Lower leg skin (tissue), 4 donors: ENCODE results near the gene NCKAP5. TPM values are rescaled to one million over a fixed set of nuclear protein-coding genes. Genes with fewer than 3 reads are reported as not detected.

Experiments
- DNase-seq, 2 donors: peaks; one replicate each; pipeline ENCODE4 v3.0.0-alpha.2; 2019; ENCODE audit warnings: low spot score in 2 of 2
- H3K4me3 ChIP-seq: fragments of 200-600 bp; sonication (generic); 2 replicates; pipeline ENCODE4 v1.5.1; 2017; ENCODE audit warnings: mild to moderate bottlenecking, low read depth; ENCODE audit not compliant: poor library complexity, severe bottlenecking
- CTCF ChIP-seq, 3 donors: fragments of 450-650 bp; IDR thresholded peaks; one replicate each; pipeline ENCODE4 v1.5.1; 2016; ENCODE audit warnings: antibody characterized with exemption in 3 of 3, mild to moderate bottlenecking in 3 of 3, moderate library complexity in 2 of 3
- POLR2A ChIP-seq, 2 donors: fragments of 450-650 bp; IDR thresholded peaks; one replicate each; pipeline ENCODE4 v1.6.1; 2016 to 2017; ENCODE audit warnings: antibody characterized with exemption in 2 of 2, mild to moderate bottlenecking in 1 of 2, moderate library complexity in 1 of 2
- WGBS, 2 donors: methylation state at CpG; one replicate each; pipeline ENCODE4 v1.1.5; 2018; 5-methylcytosine and 5-hydroxymethylcytosine counted together
- intact Hi-C: fragments of 100-400 bp; cut with DNase I; formaldehyde crosslinking; loops from one replicate; pipeline ENCODE4 v1.15.0; 2023; ENCODE audit warnings: low total_unique reads
- total RNA-seq, 4 donors: library from RNA; depleted of rRNA; stranded (reverse); fragments of >200 nt; gene quantifications; one replicate each; pipeline ENCODE4 v1.1.0, GENCODE V29; 2016

The NCKAP5 gene
- total RNA-seq, 4 donors from 2014 or later, result 2.0 to 5.1 (median 3.6) TPM

- DNase-seq, result no peak
- WGBS, 2 donors, result 94% methylated on average over 6 of the region's 6 CpGs
- TF ChIP-seq POLR2A (IDR thresholded peaks at IDR 0.05) (no peak), CTCF (IDR thresholded peaks at IDR 0.05) (no peak)
- H3K4me3 ChIP-seq, result no peak overlapping the region
- intact Hi-C loops, result no loop called here
Observed at GRCh38 chr2:133086176-133086575, 482.1 kb downstream of the NCKAP5 start.

GRCh38 chr2:133085646-133086045 lies 482.6 kb downstream of the NCKAP5 start:
- intact Hi-C loops, result no loop called here
- no peak for DNase-seq
- H3K4me3 ChIP-seq, result no peak overlapping the region
- TF ChIP-seq CTCF (IDR thresholded peaks at IDR 0.05), result no peak
- TF ChIP-seq POLR2A (IDR thresholded peaks at IDR 0.05), result no peak
- WGBS, 2 donors, result 88 to 96% methylated on average over 2 of the region's 2 CpGs

DNA sequence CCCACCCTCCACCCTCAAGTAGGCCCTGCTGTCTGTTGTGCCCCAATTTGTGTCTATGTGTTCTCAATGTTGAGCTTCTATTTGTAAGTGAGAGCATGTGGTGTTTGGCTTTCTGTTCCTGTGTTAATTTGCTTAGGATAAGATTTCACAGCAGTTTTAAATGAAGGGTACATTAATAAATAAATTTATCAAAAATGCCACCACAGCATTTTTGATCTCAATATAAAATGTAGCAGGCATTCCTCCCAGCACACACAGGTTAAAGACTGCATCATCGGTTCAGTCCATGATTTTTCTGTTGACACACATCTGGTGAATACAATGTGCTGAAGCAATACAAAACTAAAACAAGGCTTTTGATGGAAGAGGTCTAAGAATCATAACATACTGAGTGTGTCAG lies 486.2 kb downstream of the NCKAP5 start:
- WGBS, 2 donors, result 94 to 96% methylated on average over 1 of the region's 1 CpG
- intact Hi-C loops, result no loop called here

GRCh38 chr2:133080822-133081221 lies 487.4 kb downstream of the NCKAP5 start:
- intact Hi-C loops, result no loop called here
- 96 to 99% methylated on average over 2 of the region's 2 CpGs for WGBS, 2 donors

More for the DNA sequence above, 486.2 kb downstream of the NCKAP5 start:
- DNase-seq, result no peak
- H3K4me3 ChIP-seq, result no peak overlapping the region
- TF ChIP-seq POLR2A (IDR thresholded peaks at IDR 0.05), result no peak
- TF ChIP-seq CTCF (IDR thresholded peaks at IDR 0.05), result no peak

DNA sequence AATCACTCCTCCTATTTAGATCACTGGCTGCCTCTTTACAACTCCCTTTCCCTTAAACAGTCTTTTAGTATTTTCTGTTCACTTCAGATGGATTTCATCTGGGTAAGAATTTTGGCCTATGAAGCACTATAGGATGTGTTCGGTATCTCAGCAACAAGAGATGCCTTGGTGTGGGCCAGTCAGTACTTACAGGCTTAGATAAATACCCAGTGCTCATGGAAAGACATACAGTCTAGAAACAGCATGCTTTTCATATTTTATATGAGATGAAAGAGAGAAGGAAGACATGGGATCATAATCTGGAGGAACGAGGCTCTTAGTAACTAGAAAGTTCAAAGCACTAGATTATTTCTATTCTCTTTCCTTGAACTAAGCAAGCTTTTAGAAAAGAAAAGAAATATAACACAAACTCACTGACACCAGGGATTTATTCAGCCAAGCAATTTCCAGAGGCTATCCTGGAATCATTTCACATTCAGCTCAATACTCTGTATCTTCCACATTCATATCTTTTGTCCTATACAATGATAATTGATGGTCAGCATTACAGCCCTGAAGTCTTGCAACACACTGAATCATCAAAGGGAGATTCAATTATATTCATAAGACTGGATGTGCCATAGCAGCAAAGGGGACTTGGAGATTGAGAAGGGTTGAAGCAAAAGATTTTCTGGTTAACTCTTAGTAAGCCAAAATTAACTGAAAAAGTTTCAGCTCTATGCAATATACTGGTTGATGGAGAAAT lies 489.4 kb downstream of the NCKAP5 start:
- intact Hi-C loops, result no loop called here
- TF ChIP-seq POLR2A (IDR thresholded peaks at IDR 0.05), result no peak
- DNase-seq, result no peak
- 85 to 92% methylated on average over 2 of the region's 2 CpGs for WGBS, 2 donors
- H3K4me3 ChIP-seq, result no peak overlapping the region

More at GRCh38 chr2:133080822-133081221, 487.4 kb downstream of the NCKAP5 start:
- no peak for DNase-seq
- no peak for TF ChIP-seq CTCF (IDR thresholded peaks at IDR 0.05)
- TF ChIP-seq POLR2A (IDR thresholded peaks at IDR 0.05), result no peak
- no peak overlapping the region for H3K4me3 ChIP-seq

DNA sequence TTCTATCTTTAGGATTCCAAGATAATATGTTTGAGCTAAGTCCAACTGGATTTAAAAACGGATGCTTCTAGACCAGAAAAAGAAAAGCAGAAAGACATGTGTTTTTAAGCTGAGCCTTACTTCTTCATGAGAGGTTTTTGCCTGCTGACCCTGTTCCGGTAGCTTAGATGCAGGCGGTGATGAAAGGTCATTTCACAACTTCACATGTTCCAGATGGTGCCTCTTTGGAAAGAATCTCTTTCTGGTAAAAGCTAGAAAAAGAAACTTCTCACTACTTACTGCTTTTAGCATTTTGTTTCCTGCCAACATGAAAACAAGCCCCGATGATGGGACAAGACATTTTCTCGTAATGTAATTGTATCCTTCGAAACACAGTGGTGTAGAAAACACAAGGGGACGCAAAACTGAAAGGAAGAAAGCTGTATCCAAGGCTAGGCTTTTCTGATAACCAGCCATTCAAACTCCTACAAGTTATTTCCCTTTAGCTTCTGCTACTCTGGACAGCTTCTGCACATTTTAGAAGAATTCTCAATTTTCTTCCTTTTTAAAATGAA lies 490.9 kb downstream of the NCKAP5 start:
- WGBS, 2 donors, result 54 to 55% methylated on average over 7 of the region's 7 CpGs
- intact Hi-C loops, result no loop called here
- H3K4me3 ChIP-seq, result no peak overlapping the region
- DNase-seq, result peak in 1 of 2 donors; percentile 22
- TF ChIP-seq CTCF (IDR thresholded peaks at IDR 0.05), result no peak
- TF ChIP-seq POLR2A (IDR thresholded peaks at IDR 0.05), result no peak
